Fibroblast of mammary gland (primary cell): Measurements from ENCODE around the gene SSBP3.
"Not testable (repeated sequence)": the region's sequence is repeated elsewhere in the genome, so short reads cannot be mapped to it uniquely, and the experiment has no call there.

Source experiments
- DNase-seq: peaks from one replicate; pipeline ENCODE4 v3.0.0-alpha.2; 2010; ENCODE audit warnings: low read depth
- H3K4me3 ChIP-seq: 2 replicates; pipeline ENCODE4 v1.5.1; 2011; ENCODE audit warnings: low read depth, mild to moderate bottlenecking, low read length, moderate library complexity; ENCODE audit not compliant: control insufficient read depth
- TF ChIP-seq, protein P1 (sequence below): conservative IDR thresholded peaks from 2 replicates; pipeline ENCODE4 v1.5.1; 2011; ENCODE audit warnings: low read depth, low read length, inconsistent platforms; ENCODE audit not compliant: control insufficient read depth, insufficient read depth

SSBP3 gene

DNA sequence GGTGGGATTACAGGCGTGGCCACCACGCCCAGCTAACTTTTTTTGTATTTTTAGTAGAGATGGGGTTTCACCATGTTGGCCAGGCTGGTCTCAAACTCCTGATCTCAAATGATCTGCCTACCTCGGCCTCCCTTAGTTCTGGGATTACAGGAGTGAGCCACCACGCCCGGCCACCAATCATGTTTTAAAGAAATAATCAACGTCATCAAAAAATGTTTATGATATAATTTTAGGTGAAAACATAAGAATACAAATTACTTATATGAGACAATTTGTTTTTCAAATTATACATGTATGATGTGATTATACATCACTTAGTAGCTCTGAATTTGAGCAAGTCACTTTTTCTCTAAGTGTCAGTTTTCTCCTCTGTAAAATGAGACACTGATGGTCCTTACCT is 31.6 kb upstream of the SSBP3 start:
- no peak for DNase-seq
- TF ChIP-seq, protein P1, sequence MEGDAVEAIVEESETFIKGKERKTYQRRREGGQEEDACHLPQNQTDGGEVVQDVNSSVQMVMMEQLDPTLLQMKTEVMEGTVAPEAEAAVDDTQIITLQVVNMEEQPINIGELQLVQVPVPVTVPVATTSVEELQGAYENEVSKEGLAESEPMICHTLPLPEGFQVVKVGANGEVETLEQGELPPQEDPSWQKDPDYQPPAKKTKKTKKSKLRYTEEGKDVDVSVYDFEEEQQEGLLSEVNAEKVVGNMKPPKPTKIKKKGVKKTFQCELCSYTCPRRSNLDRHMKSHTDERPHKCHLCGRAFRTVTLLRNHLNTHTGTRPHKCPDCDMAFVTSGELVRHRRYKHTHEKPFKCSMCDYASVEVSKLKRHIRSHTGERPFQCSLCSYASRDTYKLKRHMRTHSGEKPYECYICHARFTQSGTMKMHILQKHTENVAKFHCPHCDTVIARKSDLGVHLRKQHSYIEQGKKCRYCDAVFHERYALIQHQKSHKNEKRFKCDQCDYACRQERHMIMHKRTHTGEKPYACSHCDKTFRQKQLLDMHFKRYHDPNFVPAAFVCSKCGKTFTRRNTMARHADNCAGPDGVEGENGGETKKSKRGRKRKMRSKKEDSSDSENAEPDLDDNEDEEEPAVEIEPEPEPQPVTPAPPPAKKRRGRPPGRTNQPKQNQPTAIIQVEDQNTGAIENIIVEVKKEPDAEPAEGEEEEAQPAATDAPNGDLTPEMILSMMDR, result no peak
- no peak overlapping the region for H3K4me3 ChIP-seq

DNA sequence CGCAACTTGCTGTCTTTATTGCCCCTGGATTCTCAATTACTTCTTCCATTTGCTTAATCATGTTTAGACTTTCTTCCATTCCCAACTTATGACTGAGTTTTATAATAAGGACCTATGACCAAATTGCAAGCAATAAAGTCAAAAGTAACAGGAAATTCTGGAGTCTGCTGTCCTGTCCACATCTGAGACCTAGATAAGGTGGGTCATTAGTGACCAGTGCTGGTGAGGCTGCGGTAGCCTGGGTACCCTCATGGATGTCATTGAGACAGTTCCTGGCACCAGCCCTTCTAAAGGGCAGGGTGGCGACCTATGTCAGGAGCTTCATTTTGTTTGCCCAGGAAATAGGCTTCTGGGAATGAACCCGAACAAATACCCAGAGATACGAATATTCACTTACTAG is 30.6 kb upstream of the SSBP3 start:
- TF ChIP-seq, protein P1, result no peak
- no peak overlapping the region for H3K4me3 ChIP-seq
- DNase-seq, result no peak

DNA sequence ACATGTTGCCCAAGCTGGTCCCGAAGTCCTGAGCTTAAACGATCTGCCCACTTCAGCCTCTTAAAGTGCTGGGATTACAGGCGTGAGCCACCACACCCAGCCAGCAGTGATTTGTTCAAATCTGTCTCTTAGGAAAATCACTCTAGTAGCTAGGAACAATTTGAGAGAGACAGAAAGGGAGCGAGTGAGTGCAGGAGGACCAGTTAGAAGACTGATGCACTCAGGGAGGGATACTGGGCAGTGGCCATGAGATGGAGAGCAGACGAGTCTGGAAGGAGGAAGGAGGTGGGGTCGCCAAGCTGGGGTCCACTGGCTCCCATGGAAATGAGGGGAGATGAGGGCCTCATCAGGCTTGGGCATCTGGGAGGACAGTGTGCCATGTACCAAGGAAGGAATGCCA is 23.6 kb upstream of the SSBP3 start:
- H3K4me3 ChIP-seq, result no peak overlapping the region
- no peak for DNase-seq
- TF ChIP-seq, protein P1, result no peak

DNA sequence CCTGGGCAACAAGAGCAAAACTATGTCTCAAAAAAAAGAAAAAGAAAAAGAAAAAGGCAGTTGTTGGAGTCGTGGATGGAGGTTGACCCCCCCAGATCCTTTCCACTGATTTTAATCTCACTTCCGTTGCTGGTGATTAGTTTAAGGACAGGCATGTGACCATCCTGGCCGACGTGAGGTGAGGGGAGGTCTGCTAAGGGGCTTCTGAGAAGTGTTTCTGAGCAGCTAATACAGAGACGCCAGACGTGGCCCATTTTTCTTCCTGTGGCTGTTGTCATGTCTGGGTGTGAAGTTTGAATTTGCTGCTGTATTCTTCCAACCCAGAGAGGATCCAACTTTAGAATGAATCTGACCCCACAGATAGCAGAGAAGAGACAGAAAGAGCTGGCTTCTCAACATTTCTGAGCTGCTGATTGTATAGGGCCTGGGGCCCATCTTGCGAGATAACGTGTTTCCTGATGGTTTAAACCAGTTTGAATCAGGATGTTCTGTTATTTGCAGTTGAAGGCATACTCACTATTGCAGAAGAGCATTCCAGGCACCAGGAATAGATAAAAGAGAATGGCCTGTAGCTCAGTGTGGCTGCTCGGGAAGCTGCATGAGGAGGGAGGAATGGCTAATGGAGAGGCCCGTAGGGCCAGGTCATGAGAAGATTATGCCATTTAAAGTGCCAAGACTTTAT is 22.8 kb upstream of the SSBP3 start:
- no peak overlapping the region for H3K4me3 ChIP-seq
- TF ChIP-seq, protein P1, result no peak
- no peak for DNase-seq

DNA sequence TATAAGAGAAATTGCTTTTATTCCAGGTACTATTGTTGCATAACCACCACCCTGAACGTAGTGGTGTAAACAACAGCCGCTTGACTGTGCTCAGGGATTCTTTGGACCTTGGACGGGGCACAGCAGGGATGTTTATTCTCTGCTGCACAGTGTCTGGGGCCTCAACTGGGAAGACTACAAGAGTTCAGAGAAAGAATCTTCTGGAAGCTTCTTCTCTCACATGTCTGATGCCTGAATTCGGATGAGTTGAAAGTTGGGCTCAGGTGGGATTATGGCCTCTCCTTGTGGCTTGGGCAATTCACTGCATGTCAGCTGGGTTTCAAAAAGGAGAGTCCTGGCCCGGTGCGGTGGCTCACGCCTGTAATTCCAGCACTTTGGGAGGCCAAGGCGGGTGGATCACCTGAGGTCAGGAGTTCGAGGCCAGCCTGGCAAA is 19.0 kb upstream of the SSBP3 start:
- TF ChIP-seq, protein P1, result peak; percentile 6
- no peak for DNase-seq
- no peak overlapping the region for H3K4me3 ChIP-seq

DNA sequence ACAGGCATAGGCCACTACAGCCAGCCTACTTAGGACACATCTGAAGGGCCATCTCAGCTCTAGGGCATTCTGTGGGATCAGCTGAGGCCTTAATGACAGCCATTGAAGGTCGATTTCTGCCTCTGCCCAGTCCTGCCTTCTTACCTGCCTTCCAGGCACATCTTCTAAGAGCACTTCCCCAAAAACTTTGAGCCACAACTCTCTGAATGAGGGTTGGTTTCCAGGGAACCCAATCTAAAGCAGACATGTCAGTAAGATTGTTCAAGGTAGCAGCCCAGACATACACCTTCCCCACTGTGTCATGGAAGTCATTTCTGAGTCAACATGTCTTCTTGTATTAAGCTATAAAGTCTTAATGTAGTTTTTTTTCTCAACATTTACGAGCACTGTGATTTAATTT is 18.2 kb upstream of the SSBP3 start:
- TF ChIP-seq, protein P1, result no peak
- H3K4me3 ChIP-seq, result no peak overlapping the region
- no peak for DNase-seq

DNA sequence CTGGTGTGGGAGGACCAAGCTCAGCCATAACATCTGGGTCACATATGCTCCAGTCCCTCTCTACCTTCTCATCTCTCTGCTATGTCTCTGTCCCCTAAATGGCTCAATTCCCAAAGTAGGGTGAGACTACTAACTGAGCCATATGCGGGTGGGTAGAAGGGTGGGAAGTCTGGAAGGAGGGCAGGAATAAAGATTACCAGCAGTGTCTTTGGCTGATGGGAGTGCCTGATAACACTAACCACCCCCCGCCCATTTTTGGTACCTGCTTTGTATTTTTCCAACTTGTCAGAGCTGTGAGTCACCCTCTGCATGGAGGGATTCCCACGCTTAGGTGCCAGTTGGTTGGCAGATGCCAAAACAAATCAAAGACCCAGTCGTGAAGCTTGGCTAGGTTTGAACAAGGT is 14.9 kb upstream of the SSBP3 start:
- no peak overlapping the region for H3K4me3 ChIP-seq
- TF ChIP-seq, protein P1, result no peak
- peak; percentile 58 for DNase-seq

DNA sequence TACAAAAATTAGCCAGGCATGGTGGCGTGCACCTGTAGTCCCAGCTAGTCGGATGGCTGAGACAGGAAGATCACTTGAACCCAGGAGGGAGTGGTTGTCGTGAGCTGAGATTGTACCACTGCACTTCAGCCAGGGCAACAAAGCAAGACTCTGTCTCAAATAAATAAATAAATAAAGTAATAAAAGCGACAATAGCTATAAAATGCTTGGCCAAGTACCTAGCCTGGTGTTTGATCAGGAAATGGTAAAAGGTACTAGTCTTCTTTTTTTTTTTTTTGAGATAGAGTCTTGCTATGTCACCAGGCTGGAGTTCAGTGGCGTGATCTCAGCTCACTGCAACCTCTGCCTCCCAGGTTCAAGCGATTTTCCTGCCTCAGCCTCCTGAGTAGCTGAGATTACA is 12.4 kb upstream of the SSBP3 start:
- not testable (repeated sequence) for H3K4me3 ChIP-seq, DNase-seq
